Neural cell (in vitro differentiated cells): ENCODE results near the gene LAPTM5. TPM values are rescaled to one million over a fixed set of nuclear protein-coding genes. Genes with fewer than 3 reads are reported as not detected.

ENCODE experiments used
- H2AFZ ChIP-seq: fragments of 200-600, 300-800 bp; sonication (generic), shearing (Covaris generic); 2 replicates; pipeline ENCODE4 v1.6.0; 2014; ENCODE audit warnings: low read depth, mild to moderate bottlenecking, antibody characterized with exemption, low read length, moderate library complexity
- H3F3A ChIP-seq: fragments of 200-600 bp; shearing (Covaris generic); 2 replicates; pipeline ENCODE4 v1.6.1; 2016; ENCODE audit warnings: mild to moderate bottlenecking, moderate library complexity, mixed read lengths, antibody characterized with exemption, low read length; ENCODE audit not compliant: insufficient read depth, poor library complexity, severe bottlenecking
- H3K27ac ChIP-seq: fragments of 200-600, 300-800 bp; sonication (generic), shearing (Covaris generic); 2 replicates; pipeline ENCODE4 v1.5.1; 2014; ENCODE audit warnings: mild to moderate bottlenecking, low read length, moderate library complexity
- H3K27me3 ChIP-seq: fragments of 300-800, 200-600 bp; sonication (generic), shearing (Covaris generic); 2 replicates; pipeline ENCODE4 v1.6.0; 2014; ENCODE audit warnings: mild to moderate bottlenecking, low read depth, low read length, moderate library complexity; ENCODE audit not compliant: insufficient read depth
- H3K36me3 ChIP-seq: fragments of 300-800, 200-600 bp; sonication (generic), shearing (Covaris generic); 2 replicates; pipeline ENCODE4 v1.5.1; 2014; ENCODE audit warnings: mild to moderate bottlenecking, antibody characterized with exemption, low read length, moderate library complexity; ENCODE audit not compliant: insufficient read depth
- H3K4me2 ChIP-seq: fragments of 300-800, 200-600 bp; sonication (generic), shearing (Covaris generic); 2 replicates; pipeline ENCODE4 v1.6.0; 2014; ENCODE audit warnings: mild to moderate bottlenecking, low read length
- H3K4me3 ChIP-seq: fragments of 300-800, 200-600 bp; sonication (generic), shearing (Covaris generic); 2 replicates; pipeline ENCODE4 v1.5.1; 2014; ENCODE audit warnings: mild to moderate bottlenecking, low read length, moderate library complexity
- H3K79me2 ChIP-seq: fragments of 200-600 bp; shearing (Covaris generic); replicated peaks from 2 replicates; pipeline ENCODE4 v1.6.0; 2014; ENCODE audit warnings: mild to moderate bottlenecking, low read length, moderate library complexity; ENCODE audit not compliant: insufficient read depth
- H3K9ac ChIP-seq: fragments of 300-800, 200-600 bp; sonication (generic), shearing (Covaris generic); 2 replicates; pipeline ENCODE4 v1.6.1; 2016; ENCODE audit warnings: mild to moderate bottlenecking, low read length, mixed read lengths
- H3K9me2 ChIP-seq: fragments of 200-600 bp; shearing (Covaris generic); 2 replicates; pipeline ENCODE4 v1.6.1; 2016; ENCODE audit warnings: mild to moderate bottlenecking, low read length, mixed read lengths; ENCODE audit not compliant: insufficient read depth
- H3K9me3 ChIP-seq: fragments of 200-600, 300-800 bp; sonication (generic), shearing (Covaris generic); 2 replicates; pipeline ENCODE4 v1.6.1; 2016; ENCODE audit warnings: mild to moderate bottlenecking, mixed run types, low read length, moderate library complexity, mixed read lengths
- H4K20me1 ChIP-seq: fragments of 200-600 bp; shearing (Covaris generic); 2 replicates; pipeline ENCODE4 v1.6.1; 2016; ENCODE audit warnings: mild to moderate bottlenecking, mixed run types; ENCODE audit not compliant: insufficient read depth
- CTCF ChIP-seq: fragments of 450-650 bp; IDR thresholded peaks from 2 replicates; pipeline ENCODE4 v1.5.1; 2014; ENCODE audit warnings: antibody characterized with exemption, mild to moderate bottlenecking, moderate library complexity; ENCODE audit not compliant: poor library complexity, severe bottlenecking
- EP300 ChIP-seq: fragments of 450-650 bp; conservative IDR thresholded peaks from 2 replicates; pipeline ENCODE4 v1.6.1; 2014; ENCODE audit warnings: antibody characterized with exemption, mild to moderate bottlenecking, moderate library complexity; ENCODE audit not compliant: poor library complexity, severe bottlenecking
- EZH2 ChIP-seq: fragments of 200-600, 300-800 bp; shearing (Covaris generic), sonication (generic); IDR thresholded peaks from 2 replicates; pipeline ENCODE4 v1.6.1; 2014; ENCODE audit warnings: antibody characterized with exemption, low read length, borderline replicate concordance, mild to moderate bottlenecking; ENCODE audit not compliant: insufficient read depth, poor library complexity, severe bottlenecking
- MXI1 ChIP-seq: fragments of 450-650 bp; conservative IDR thresholded peaks from 2 replicates; pipeline ENCODE4 v1.6.1; 2014; ENCODE audit warnings: antibody characterized with exemption, mild to moderate bottlenecking; ENCODE audit not compliant: poor library complexity, severe bottlenecking
- POLR2AphosphoS5 ChIP-seq: IDR thresholded peaks from 2 replicates; pipeline ENCODE4 v1.6.1; 2012
- RAD21 ChIP-seq: fragments of 450-650 bp; conservative IDR thresholded peaks from 2 replicates; pipeline ENCODE4 v1.6.1; 2014; ENCODE audit warnings: antibody characterized with exemption, mild to moderate bottlenecking, moderate library complexity
- SMC3 ChIP-seq: fragments of 450-650 bp; conservative IDR thresholded peaks from 2 replicates; pipeline ENCODE4 v1.6.1; 2014; ENCODE audit warnings: antibody characterized with exemption, mild to moderate bottlenecking, moderate library complexity; ENCODE audit not compliant: poor library complexity
- TAF1 ChIP-seq: IDR thresholded peaks from 2 replicates; pipeline ENCODE4 v1.6.1; 2012; ENCODE audit warnings: low read depth
- polyA plus RNA-seq: library from polyadenylated mRNA; depleted of rRNA; stranded (reverse); fragments of >200 nt; gene quantifications from 2 replicates; pipeline ENCODE4 v1.2.3, GENCODE V29; 2014
- TF ChIP-seq, protein P1 (sequence below): IDR thresholded peaks from 2 replicates; pipeline ENCODE4 v1.6.1; 2012; ENCODE audit warnings: borderline replicate concordance

Gene LAPTM5
- polyA plus RNA-seq, 1 donor from 2014 or later, result 0.12 TPM

DNA sequence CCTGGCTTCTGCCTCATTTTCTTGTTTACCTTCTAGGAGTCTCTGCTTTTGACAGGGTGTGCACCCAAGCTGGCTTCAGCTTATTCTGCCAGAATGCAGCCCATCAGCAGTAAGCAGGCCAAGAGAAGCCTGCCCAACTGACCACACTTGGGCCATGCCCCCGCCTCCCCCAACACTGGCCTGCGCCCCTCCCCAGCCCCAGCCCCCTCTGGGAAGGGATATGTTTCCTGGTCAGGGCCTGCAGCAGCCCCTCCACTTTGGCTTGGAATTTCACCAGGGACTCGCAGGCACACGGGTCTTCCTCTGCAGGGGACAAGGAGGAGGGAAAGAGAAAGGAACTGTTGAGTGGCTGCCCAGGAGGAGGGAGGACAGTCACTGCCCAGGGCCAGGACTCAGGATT, 43.5 kb downstream of the LAPTM5 start:
- H3F3A ChIP-seq, result no peaks in the 10 kb centered on the region
- no peaks in the 10 kb centered on the region for H4K20me1 ChIP-seq
- no peak overlapping the region for H3K4me3 ChIP-seq
- no peaks in the 10 kb centered on the region for H3K27me3 ChIP-seq
- H3K9me2 ChIP-seq, result no peaks in the 10 kb centered on the region
- no peaks in the 10 kb centered on the region for H3K79me2 ChIP-seq
- no peak overlapping the region for H3K27ac ChIP-seq
- no peaks in the 10 kb centered on the region for H3K9me3 ChIP-seq
- H3K4me2 ChIP-seq, result no peak overlapping the region
- no peak for TF ChIP-seq EP300
- no peak for TF ChIP-seq TAF1
- TF ChIP-seq, protein P1, sequence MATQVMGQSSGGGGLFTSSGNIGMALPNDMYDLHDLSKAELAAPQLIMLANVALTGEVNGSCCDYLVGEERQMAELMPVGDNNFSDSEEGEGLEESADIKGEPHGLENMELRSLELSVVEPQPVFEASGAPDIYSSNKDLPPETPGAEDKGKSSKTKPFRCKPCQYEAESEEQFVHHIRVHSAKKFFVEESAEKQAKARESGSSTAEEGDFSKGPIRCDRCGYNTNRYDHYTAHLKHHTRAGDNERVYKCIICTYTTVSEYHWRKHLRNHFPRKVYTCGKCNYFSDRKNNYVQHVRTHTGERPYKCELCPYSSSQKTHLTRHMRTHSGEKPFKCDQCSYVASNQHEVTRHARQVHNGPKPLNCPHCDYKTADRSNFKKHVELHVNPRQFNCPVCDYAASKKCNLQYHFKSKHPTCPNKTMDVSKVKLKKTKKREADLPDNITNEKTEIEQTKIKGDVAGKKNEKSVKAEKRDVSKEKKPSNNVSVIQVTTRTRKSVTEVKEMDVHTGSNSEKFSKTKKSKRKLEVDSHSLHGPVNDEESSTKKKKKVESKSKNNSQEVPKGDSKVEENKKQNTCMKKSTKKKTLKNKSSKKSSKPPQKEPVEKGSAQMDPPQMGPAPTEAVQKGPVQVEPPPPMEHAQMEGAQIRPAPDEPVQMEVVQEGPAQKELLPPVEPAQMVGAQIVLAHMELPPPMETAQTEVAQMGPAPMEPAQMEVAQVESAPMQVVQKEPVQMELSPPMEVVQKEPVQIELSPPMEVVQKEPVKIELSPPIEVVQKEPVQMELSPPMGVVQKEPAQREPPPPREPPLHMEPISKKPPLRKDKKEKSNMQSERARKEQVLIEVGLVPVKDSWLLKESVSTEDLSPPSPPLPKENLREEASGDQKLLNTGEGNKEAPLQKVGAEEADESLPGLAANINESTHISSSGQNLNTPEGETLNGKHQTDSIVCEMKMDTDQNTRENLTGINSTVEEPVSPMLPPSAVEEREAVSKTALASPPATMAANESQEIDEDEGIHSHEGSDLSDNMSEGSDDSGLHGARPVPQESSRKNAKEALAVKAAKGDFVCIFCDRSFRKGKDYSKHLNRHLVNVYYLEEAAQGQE, result no peak
- TF ChIP-seq EZH2, result no peak
- no peak for TF ChIP-seq MXI1
- TF ChIP-seq SMC3, result no peak
- TF ChIP-seq POLR2AphosphoS5, result no peak
- TF ChIP-seq CTCF, result no peak
- TF ChIP-seq RAD21, result no peak
- H3K9ac ChIP-seq, result no peak overlapping the region
- no peaks in the 10 kb centered on the region for H3K36me3 ChIP-seq
- no peak overlapping the region for H2AFZ ChIP-seq

DNA sequence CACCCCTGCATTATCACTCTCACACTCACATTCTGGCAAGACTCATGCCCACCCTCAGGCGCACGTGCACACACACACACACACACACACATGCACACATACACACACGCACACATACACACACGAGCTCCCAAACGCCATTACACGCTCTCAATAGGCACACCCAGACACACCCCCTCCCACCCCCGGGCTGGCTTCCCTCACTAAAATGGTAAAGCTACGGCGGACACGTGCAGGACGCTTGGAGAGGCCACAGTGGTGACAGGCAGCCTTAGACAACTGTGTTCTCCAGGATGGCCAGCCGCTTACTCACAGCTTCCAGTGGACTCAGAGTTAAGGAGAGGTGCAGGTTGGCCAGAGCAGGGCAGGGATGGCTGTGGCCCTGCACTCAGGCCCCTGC, 44.3 kb downstream of the LAPTM5 start:
- TF ChIP-seq, protein P1, result no peak
- no peak for TF ChIP-seq EP300
- TF ChIP-seq EZH2, result no peak
- no peak for TF ChIP-seq SMC3
- no peak for TF ChIP-seq CTCF
- TF ChIP-seq RAD21, result no peak
- no peak for TF ChIP-seq TAF1
- no peak for TF ChIP-seq POLR2AphosphoS5
- no peak for TF ChIP-seq MXI1
- H3K36me3 ChIP-seq, result no peaks in the 10 kb centered on the region
- H3K27ac ChIP-seq, result no peak overlapping the region
- no peaks in the 10 kb centered on the region for H3K9me2 ChIP-seq
- H3K9me3 ChIP-seq, result no peaks in the 10 kb centered on the region
- no peaks in the 10 kb centered on the region for H4K20me1 ChIP-seq
- no peaks in the 10 kb centered on the region for H3K79me2 ChIP-seq
- H3K9ac ChIP-seq, result no peak overlapping the region
- no peaks in the 10 kb centered on the region for H3K27me3 ChIP-seq
- H2AFZ ChIP-seq, result no peak overlapping the region
- no peak overlapping the region for H3K4me3 ChIP-seq
- H3K4me2 ChIP-seq, result no peak overlapping the region
- H3F3A ChIP-seq, result no peaks in the 10 kb centered on the region
